HS-27A (cell line): ENCODE data around the gene BRD7.

Experiments used
- DNase-seq: peaks from one replicate; pipeline ENCODE4 v3.0.0-alpha.2; 2012; ENCODE audit warnings: low read depth, missing footprints

Gene BRD7

GRCh38 chr16:50303041-50303604, 65.7 kb downstream of the BRD7 start:
- DNase-seq: peak; percentile 19

- DNase-seq: no peak
These were observed 66.2 kb downstream of the BRD7 start for GRCh38 chr16:50302472-50303005.

- peak; percentile 30 for DNase-seq
These were observed 66.9 kb downstream of the BRD7 start for GRCh38 chr16:50301626-50302471.

GRCh38 chr16:50300942-50301625, 67.7 kb downstream of the BRD7 start:
- no peak for DNase-seq

- DNase-seq: no peak
These were observed 69.2 kb downstream of the BRD7 start for GRCh38 chr16:50299508-50300105.

GRCh38 chr16:50298591-50299507, 69.9 kb downstream of the BRD7 start:
- DNase-seq: no peak

GRCh38 chr16:50298075-50298460, 70.7 kb downstream of the BRD7 start:
- DNase-seq: no peak

- no peak for DNase-seq
These were observed 71.3 kb downstream of the BRD7 start for GRCh38 chr16:50297301-50298074.

- no peak for DNase-seq
These were observed 72.0 kb downstream of the BRD7 start for GRCh38 chr16:50296807-50297206.

GRCh38 chr16:50295541-50296132, 73.2 kb downstream of the BRD7 start:
- DNase-seq: no peak

- no peak for DNase-seq
These were observed 73.8 kb downstream of the BRD7 start for GRCh38 chr16:50294955-50295354.

- DNase-seq: no peak
These were observed 74.6 kb downstream of the BRD7 start for GRCh38 chr16:50293994-50294855.

GRCh38 chr16:50293041-50293783, 75.6 kb downstream of the BRD7 start:
- no peak for DNase-seq

GRCh38 chr16:50292566-50292948, 76.2 kb downstream of the BRD7 start:
- DNase-seq: no peak

- no peak for DNase-seq
These were observed 76.8 kb downstream of the BRD7 start for GRCh38 chr16:50291719-50292565.

GRCh38 chr16:50290856-50291255, 77.9 kb downstream of the BRD7 start:
- DNase-seq: no peak

GRCh38 chr16:50289950-50290764, 78.6 kb downstream of the BRD7 start:
- no peak for DNase-seq
